Omental fat pad (tissue), 4 donors: ENCODE data around the gene NT5DC1. TPM values are rescaled to one million over a fixed set of nuclear protein-coding genes. Genes with fewer than 3 reads are reported as not detected.
A peak's percentile ranks its signal among the peaks of the same experiment; 100 is the strongest.

Experiments
- ATAC-seq: fragments of 150-250 bp; one replicate; pipeline ENCODE4 v1.9.1; 2016; ENCODE audit warnings: mild to moderate bottlenecking, moderate library complexity; ENCODE audit not compliant: low FRiP score
- DNase-seq: peaks from one replicate; pipeline ENCODE4 v3.0.0-alpha.2; 2019; ENCODE audit warnings: low spot score
- CTCF ChIP-seq, 3 donors: fragments of 450-650 bp; IDR thresholded peaks; one replicate each; pipeline ENCODE4 v1.5.1; 2016 to 2017; ENCODE audit warnings: antibody characterized with exemption in 3 of 3, mild to moderate bottlenecking in 3 of 3, moderate library complexity in 2 of 3
- total RNA-seq, 4 donors: library from RNA; depleted of rRNA; stranded (reverse); fragments of >200 nt; gene quantifications; one replicate each; pipeline ENCODE4 v1.1.0, GENCODE V29; 2016

Gene NT5DC1
- total RNA-seq, 4 donors from 2014 or later: 6.1 to 8.7 (median 8.2) TPM

GRCh38 chr6:116267836-116268588, 167.4 kb downstream of the NT5DC1 start:
- no peak for TF ChIP-seq CTCF (IDR thresholded peaks at IDR 0.05)
- ATAC-seq (no peak), DNase-seq (no peak)

- ATAC-seq (peak; percentile 78), DNase-seq (no peak)
- TF ChIP-seq CTCF (IDR thresholded peaks at IDR 0.05): peak in 1 of 3 donors; percentile 37
These were observed 168.1 kb downstream of the NT5DC1 start for GRCh38 chr6:116268589-116269293.

GRCh38 chr6:116271149-116271708, 170.6 kb downstream of the NT5DC1 start:
- no peak for ATAC-seq
- TF ChIP-seq CTCF (IDR thresholded peaks at IDR 0.05): no peak
- DNase-seq: no peak

- DNase-seq (no peak), ATAC-seq (no peak)
- no peak for TF ChIP-seq CTCF (IDR thresholded peaks at IDR 0.05)
These were observed 176.5 kb downstream of the NT5DC1 start for GRCh38 chr6:116277124-116277523.

GRCh38 chr6:116278481-116278829, 177.8 kb downstream of the NT5DC1 start:
- DNase-seq (no peak), ATAC-seq (no peak)
- TF ChIP-seq CTCF (IDR thresholded peaks at IDR 0.05): no peak

GRCh38 chr6:116278854-116279231, 178.2 kb downstream of the NT5DC1 start:
- no peak for TF ChIP-seq CTCF (IDR thresholded peaks at IDR 0.05)

More at GRCh38 chr6:116278854-116279231, 178.2 kb downstream of the NT5DC1 start:
- ATAC-seq: peak; percentile 44
- DNase-seq: no peak
